Nephron (organoid): ENCODE measurements around the gene APIP.

Source experiments
- H3K27ac Mint-ChIP-seq, 3 experiments: 2 replicates each; pipeline ENCODE4 v1.8.0; 2020; ENCODE audit warnings: mixed read lengths in 3 of 3, mild to moderate bottlenecking in 2 of 3, moderate library complexity in 1 of 3
- H3K27me3 Mint-ChIP-seq: 2 replicates; pipeline ENCODE4 v1.8.0; 2021; ENCODE audit warnings: low read depth, mild to moderate bottlenecking, moderate library complexity, mixed read lengths
- H3K36me3 Mint-ChIP-seq: 2 replicates; pipeline ENCODE4 v1.8.0; 2020; ENCODE audit warnings: low read depth, mixed read lengths
- H3K4me1 Mint-ChIP-seq: 2 replicates; pipeline ENCODE4 v1.8.0; 2020; ENCODE audit warnings: mixed read lengths
- H3K4me3 Mint-ChIP-seq, 3 experiments: 2 replicates each; pipeline ENCODE4 v1.8.0; 2020; ENCODE audit warnings: mild to moderate bottlenecking in 3 of 3, mixed read lengths in 3 of 3, moderate library complexity in 2 of 3
- H3K9me3 Mint-ChIP-seq: 2 replicates; pipeline ENCODE4 v1.8.0; 2020; ENCODE audit warnings: mixed read lengths
- CTCF ChIP-seq, 3 experiments: fragments of 200-600 bp; sonication (generic); IDR thresholded peaks; one replicate each; pipeline ENCODE4 v1.5.0; 2021; ENCODE audit warnings: antibody characterized with exemption in 3 of 3; ENCODE audit not compliant: unreplicated experiment in 3 of 3

APIP gene

GRCh38 chr11:34916015-34916842, at the start of gene APIP, which contains the start of gene PDHX:
Gene APIP (minus strand): TSS chr11:34916379. CDS start chr11:34916284, 95 bp downstream.
Gene PDHX (plus strand): TSS chr11:34916618. CDS start chr11:34916656, 38 bp downstream.
- peaks cover 35% of the 10 kb centered on the region for H3K36me3 Mint-ChIP-seq
- no peak for TF ChIP-seq CTCF (IDR thresholded peaks at IDR 0.05; ENCODE audit: unreplicated experiment in 3 of 3)
- no peaks in the 10 kb centered on the region for H3K27me3 Mint-ChIP-seq
- peak within 1 kb of the TSS; percentile 96 to 100 (median 97) for H3K27ac Mint-ChIP-seq
- peaks cover 30% of the 10 kb centered on the region for H3K4me1 Mint-ChIP-seq
- peak within 1 kb of the TSS; percentile 92 to 100 (median 97) for H3K4me3 Mint-ChIP-seq
- peaks cover 13% of the 10 kb centered on the region for H3K9me3 Mint-ChIP-seq

DNA sequence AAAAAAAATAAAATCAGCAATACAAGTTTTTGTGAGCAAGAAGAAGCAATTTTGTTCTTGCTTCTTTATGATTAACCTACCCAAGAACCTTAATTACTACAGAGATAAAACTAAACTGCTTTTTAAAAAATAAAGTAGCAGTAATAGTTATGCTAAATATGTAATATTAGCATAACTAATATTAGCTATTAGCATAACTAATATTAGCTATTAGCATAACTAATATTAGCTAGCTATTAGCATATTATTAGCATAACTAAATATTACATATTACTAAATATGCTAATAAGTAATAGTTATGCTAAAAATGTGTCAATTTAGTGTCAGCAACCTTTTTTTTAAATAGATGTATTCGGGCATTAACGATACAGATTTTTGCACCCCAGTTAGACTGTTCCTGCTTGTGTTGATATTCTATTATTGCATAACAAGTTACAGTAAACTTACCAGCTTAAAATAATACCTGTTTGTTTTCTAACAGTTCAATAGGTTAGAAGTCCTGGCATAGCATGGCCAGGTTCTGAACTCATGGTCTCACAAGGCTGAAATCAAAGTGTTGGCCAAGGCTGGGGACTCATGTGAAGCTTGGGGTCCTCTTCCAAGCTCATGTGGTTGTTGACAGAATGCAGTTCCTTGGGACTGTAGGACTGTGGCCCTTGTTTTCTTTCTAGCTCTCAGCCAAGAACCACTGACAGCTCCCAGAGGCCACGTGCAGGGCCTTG, 48.6 kb upstream of the APIP start:
- no peaks in the 10 kb centered on the region for H3K27me3 Mint-ChIP-seq
- no peak overlapping the region for H3K27ac Mint-ChIP-seq
- TF ChIP-seq CTCF (IDR thresholded peaks at IDR 0.05; ENCODE audit: unreplicated experiment in 3 of 3): no peak
- no peak overlapping the region for H3K4me3 Mint-ChIP-seq
- no peaks in the 10 kb centered on the region for H3K9me3 Mint-ChIP-seq
- H3K36me3 Mint-ChIP-seq: peaks cover 38% of the 10 kb centered on the region
- H3K4me1 Mint-ChIP-seq: no peaks in the 10 kb centered on the region

DNA sequence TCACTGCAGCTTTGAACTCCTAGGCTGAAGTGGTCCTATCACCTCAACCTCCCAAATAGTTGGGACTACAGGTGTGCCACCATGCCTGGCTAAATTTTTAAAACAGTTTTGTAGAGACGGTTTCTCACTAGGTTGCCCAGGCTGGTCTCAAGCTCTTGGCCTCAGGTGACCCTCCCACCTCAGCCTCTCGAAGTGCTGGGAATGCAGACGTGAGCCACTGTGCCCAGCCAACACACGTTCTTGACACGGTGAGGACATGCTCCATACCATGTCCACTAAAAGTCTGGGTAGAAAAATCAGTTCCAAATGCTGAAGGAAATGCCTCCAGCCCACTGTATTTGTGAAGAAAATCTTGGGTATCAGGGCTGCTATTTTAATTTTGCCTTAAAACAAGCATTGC, 47.2 kb upstream of the APIP start:
- Mint-ChIP-seq H3K36me3 (peaks cover 39% of the 10 kb centered on the region), H3K27ac (no peak overlapping the region), H3K4me1 (no peaks in the 10 kb centered on the region), H3K9me3 (no peaks in the 10 kb centered on the region), H3K4me3 (no peak overlapping the region), H3K27me3 (no peaks in the 10 kb centered on the region)
- TF ChIP-seq CTCF (IDR thresholded peaks at IDR 0.05; ENCODE audit: unreplicated experiment in 3 of 3): no peak

GRCh38 chr11:34962034-34962433, 45.9 kb upstream of the APIP start:
- no peaks in the 10 kb centered on the region for H3K27me3 Mint-ChIP-seq
- no peaks in the 10 kb centered on the region for H3K4me1 Mint-ChIP-seq
- H3K9me3 Mint-ChIP-seq: no peaks in the 10 kb centered on the region
- H3K36me3 Mint-ChIP-seq: peaks cover 31% of the 10 kb centered on the region
- H3K27ac Mint-ChIP-seq: no peak overlapping the region
- no peak for TF ChIP-seq CTCF (IDR thresholded peaks at IDR 0.05; ENCODE audit: unreplicated experiment in 3 of 3)
- H3K4me3 Mint-ChIP-seq: no peak overlapping the region

DNA sequence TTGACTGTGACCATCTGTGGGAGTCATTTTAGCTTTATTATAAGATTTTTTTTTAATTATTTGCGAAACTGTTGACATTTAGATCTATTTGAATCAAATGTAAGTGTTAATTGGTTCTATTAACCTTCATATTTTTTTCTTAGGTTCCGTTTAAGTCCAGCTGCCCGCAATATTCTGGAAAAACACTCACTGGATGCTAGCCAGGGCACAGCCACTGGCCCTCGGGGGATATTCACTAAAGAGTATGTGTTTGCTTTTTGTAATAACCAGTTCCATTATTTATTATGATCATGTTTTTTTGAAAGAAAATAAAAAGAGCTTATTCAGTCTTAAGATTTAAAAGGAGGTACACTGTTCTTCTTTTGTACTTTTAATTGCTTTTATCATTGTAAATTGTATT, 44.1 kb upstream of the APIP start:
- H3K36me3 Mint-ChIP-seq: peaks cover 23% of the 10 kb centered on the region
- H3K27me3 Mint-ChIP-seq: no peaks in the 10 kb centered on the region
- no peaks in the 10 kb centered on the region for H3K4me1 Mint-ChIP-seq
- TF ChIP-seq CTCF (IDR thresholded peaks at IDR 0.05; ENCODE audit: unreplicated experiment in 3 of 3): no peak
- H3K27ac Mint-ChIP-seq: no peak overlapping the region
- no peak overlapping the region for H3K4me3 Mint-ChIP-seq
- H3K9me3 Mint-ChIP-seq: no peaks in the 10 kb centered on the region
